Measurements from ENCODE around the gene ZBTB3.
"Not testable (repeated sequence)": the region's sequence is repeated elsewhere in the genome, so short reads cannot be mapped to it uniquely, and the experiment has no call there.

Gene ZBTB3

DNA sequence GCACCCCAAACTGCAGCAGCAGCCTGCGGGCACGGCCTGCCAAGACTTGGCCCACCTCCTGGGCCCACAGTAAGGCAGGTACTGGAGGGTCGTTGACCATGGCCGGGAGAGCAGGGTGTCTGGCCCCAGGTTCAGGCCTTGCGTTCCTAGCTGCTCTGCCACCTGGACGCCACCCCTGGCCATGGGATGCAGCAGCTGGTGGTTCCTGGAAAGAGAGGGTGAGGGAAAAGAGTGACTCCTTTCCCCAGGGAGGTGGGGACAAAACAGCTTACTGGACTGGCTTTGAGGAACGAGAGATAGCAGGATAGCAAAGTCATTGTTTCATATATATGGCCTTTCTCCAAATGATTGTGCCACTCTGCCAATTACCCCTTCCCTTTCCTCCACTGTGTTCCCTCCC lies 48.5 kb downstream of the ZBTB3 start:
- TF ChIP-seq, protein P1, sequence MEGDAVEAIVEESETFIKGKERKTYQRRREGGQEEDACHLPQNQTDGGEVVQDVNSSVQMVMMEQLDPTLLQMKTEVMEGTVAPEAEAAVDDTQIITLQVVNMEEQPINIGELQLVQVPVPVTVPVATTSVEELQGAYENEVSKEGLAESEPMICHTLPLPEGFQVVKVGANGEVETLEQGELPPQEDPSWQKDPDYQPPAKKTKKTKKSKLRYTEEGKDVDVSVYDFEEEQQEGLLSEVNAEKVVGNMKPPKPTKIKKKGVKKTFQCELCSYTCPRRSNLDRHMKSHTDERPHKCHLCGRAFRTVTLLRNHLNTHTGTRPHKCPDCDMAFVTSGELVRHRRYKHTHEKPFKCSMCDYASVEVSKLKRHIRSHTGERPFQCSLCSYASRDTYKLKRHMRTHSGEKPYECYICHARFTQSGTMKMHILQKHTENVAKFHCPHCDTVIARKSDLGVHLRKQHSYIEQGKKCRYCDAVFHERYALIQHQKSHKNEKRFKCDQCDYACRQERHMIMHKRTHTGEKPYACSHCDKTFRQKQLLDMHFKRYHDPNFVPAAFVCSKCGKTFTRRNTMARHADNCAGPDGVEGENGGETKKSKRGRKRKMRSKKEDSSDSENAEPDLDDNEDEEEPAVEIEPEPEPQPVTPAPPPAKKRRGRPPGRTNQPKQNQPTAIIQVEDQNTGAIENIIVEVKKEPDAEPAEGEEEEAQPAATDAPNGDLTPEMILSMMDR (IDR thresholded peaks at IDR 0.05; ENCODE audit: low read depth, low read length), result no peak
- no peak for DNase-seq (ENCODE audit: low read depth, low spot score)
- peak overlapping the region; percentile 71 for H3K4me3 ChIP-seq (ENCODE audit: low read depth, low read length)
- in situ Hi-C loops (cut with HindIII; ENCODE audit: low sequenced_read_pairs), result no loop called here

DNA sequence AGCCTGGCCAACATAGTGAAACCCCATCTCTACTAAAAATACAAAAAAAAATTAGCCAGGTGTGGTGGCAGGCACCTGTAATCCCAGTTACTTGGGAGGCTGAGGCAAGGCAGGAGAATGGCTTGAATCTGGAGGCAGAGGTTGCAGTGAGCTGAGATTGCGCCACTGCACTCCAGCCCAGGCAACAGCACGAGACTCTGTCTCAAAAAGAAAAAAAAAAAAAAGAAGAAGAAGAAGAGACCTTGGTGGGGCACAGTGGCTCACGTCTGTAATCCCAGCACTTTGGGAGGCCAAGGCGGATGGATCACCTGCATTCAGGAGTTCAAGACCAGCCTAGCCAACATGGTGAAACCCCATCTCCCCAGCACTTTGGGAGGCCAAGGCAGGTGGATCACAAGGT lies 50.0 kb downstream of the ZBTB3 start:
- not testable (repeated sequence) for H3K4me3 ChIP-seq (ENCODE audit: low read depth, low read length); DNase-seq (ENCODE audit: low read depth, low spot score)

DNA sequence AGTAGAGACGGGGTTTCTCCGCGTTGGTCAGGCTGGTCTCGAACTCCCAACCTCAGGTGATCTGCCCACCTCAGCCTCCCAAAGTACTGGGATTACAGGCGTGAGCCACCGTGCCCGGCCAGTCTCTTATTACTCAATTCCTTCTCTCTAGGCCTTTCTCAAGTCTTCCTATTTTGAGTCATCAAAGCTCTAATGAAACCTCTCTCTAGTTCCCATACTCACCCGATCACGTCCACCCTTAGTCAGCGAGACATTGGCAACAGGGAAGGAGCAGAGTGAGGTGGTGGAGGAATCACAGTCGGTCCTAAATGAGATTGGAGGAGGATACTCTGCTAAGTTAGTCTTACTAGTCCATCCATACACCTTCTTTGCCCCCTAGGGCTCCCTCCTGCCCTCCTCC lies 51.7 kb downstream of the ZBTB3 start:
- TF ChIP-seq, protein P1 (IDR thresholded peaks at IDR 0.05; ENCODE audit: low read depth, low read length), result no peak
- DNase-seq (ENCODE audit: low read depth, low spot score), result no peak
- in situ Hi-C loops (cut with HindIII; ENCODE audit: low sequenced_read_pairs), result no loop called here
- H3K4me3 ChIP-seq (ENCODE audit: low read depth, low read length), result no peak overlapping the region

More for the DNA sequence above, 50.0 kb downstream of the ZBTB3 start:
- in situ Hi-C loops (cut with HindIII; ENCODE audit: low sequenced_read_pairs), result not testable (repeated sequence)
